Activated naive CD4-positive, alpha-beta T cell treated with anti-CD3 and anti-CD28 coated beads, Interleukin-2, amount 50 U/mL, for 16 hours (primary cell): ENCODE data around the gene XYLB.

Experiments
- DNase-seq: peaks from one replicate; pipeline ENCODE4 v3.0.0-alpha.2; 2020

The XYLB gene

GRCh38 chr3:38325256-38325655, 21.3 kb upstream of the XYLB start:
- DNase-seq, result no peak

GRCh38 chr3:38327335-38328009, 19.1 kb upstream of the XYLB start:
- no peak for DNase-seq

GRCh38 chr3:38331257-38332022, 15.1 kb upstream of the XYLB start:
- no peak for DNase-seq

GRCh38 chr3:38332201-38332600, 14.4 kb upstream of the XYLB start:
- no peak for DNase-seq

- no peak for DNase-seq
Observed at GRCh38 chr3:38334142-38335055, 12.2 kb upstream of the XYLB start.

GRCh38 chr3:38335263-38335662, 11.3 kb upstream of the XYLB start:
- no peak for DNase-seq

GRCh38 chr3:38337703-38338102, 8.9 kb upstream of the XYLB start:
- DNase-seq, result no peak

GRCh38 chr3:38343797-38344594, 2.6 kb upstream of the XYLB start:
- no peak for DNase-seq

- DNase-seq, result no peak
Observed at GRCh38 chr3:38345879-38346586, 552 bp upstream of the XYLB start.

GRCh38 chr3:38347421-38348200, 1.0 kb downstream of the XYLB start:
- no peak for DNase-seq

GRCh38 chr3:38348903-38349302, 2.3 kb downstream of the XYLB start:
- no peak for DNase-seq

GRCh38 chr3:38349684-38350359, 3.2 kb downstream of the XYLB start:
- DNase-seq, result no peak

- no peak for DNase-seq
Observed at GRCh38 chr3:38353151-38353550, 6.6 kb downstream of the XYLB start.

GRCh38 chr3:38354588-38355330, 8.2 kb downstream of the XYLB start:
- no peak for DNase-seq

GRCh38 chr3:38359038-38359437, 12.5 kb downstream of the XYLB start:
- no peak for DNase-seq

GRCh38 chr3:38360345-38360744, 13.8 kb downstream of the XYLB start:
- DNase-seq, result no peak

GRCh38 chr3:38361496-38361895, 14.9 kb downstream of the XYLB start:
- DNase-seq, result no peak

- no peak for DNase-seq
Observed at GRCh38 chr3:38362825-38363224, 16.2 kb downstream of the XYLB start.

- DNase-seq, result no peak
Observed at GRCh38 chr3:38364721-38365400, 18.3 kb downstream of the XYLB start.
